HUDEP-2 (cell line): ENCODE results near the gene IPCEF1.

ENCODE experiments used
- DNase-seq, 76 experiments: peaks; one replicate each; lab custom pipeline; 2025; ENCODE audit not compliant: unreplicated experiment in 76 of 76; lab: John Stamatoyannopoulos, UW

Gene IPCEF1

GRCh38 chr6:154373971-154374370, 17.4 kb upstream of the IPCEF1 start:
- DNase-seq = no peak

GRCh38 chr6:154371281-154371680, 14.7 kb upstream of the IPCEF1 start:
- DNase-seq = no peak

GRCh38 chr6:154370545-154370944, 13.9 kb upstream of the IPCEF1 start:
- DNase-seq = peak in 11 of 76 experiments; percentile 9 to 46 (median 22)

- DNase-seq = no peak
Measured at GRCh38 chr6:154367839-154368695, 11.5 kb upstream of the IPCEF1 start.

- no peak for DNase-seq
Measured at GRCh38 chr6:154367336-154367735, 10.7 kb upstream of the IPCEF1 start.

- no peak for DNase-seq
Measured at GRCh38 chr6:154363821-154364220, 7.2 kb upstream of the IPCEF1 start.

- DNase-seq = no peak
Measured at GRCh38 chr6:154361476-154361875, 4.9 kb upstream of the IPCEF1 start.

- DNase-seq = no peak
Measured at GRCh38 chr6:154360476-154360875, 3.9 kb upstream of the IPCEF1 start.

- no peak for DNase-seq
Measured at GRCh38 chr6:154359679-154360078, 3.1 kb upstream of the IPCEF1 start.

GRCh38 chr6:154359161-154359574, 2.6 kb upstream of the IPCEF1 start:
- no peak for DNase-seq

GRCh38 chr6:154358019-154358545, 1.5 kb upstream of the IPCEF1 start:
- DNase-seq = no peak

- no peak for DNase-seq
Measured at GRCh38 chr6:154356113-154356512, 490 bp downstream of the IPCEF1 start.

GRCh38 chr6:154354265-154354777, 2.3 kb downstream of the IPCEF1 start:
- no peak for DNase-seq

GRCh38 chr6:154353626-154354025, 3.0 kb downstream of the IPCEF1 start:
- no peak for DNase-seq

- no peak for DNase-seq
Measured at GRCh38 chr6:154352898-154353585, 3.6 kb downstream of the IPCEF1 start.

GRCh38 chr6:154350293-154350692, 6.3 kb downstream of the IPCEF1 start:
- no peak for DNase-seq

GRCh38 chr6:154347981-154348380, 8.6 kb downstream of the IPCEF1 start:
- no peak for DNase-seq

- DNase-seq = no peak
Measured at GRCh38 chr6:154345811-154346210, 10.8 kb downstream of the IPCEF1 start.

GRCh38 chr6:154343473-154344308, 12.9 kb downstream of the IPCEF1 start:
- DNase-seq = peak in 24 of 76 experiments; percentile 5 to 44 (median 24)

- DNase-seq = no peak
Measured at GRCh38 chr6:154341871-154342270, 14.7 kb downstream of the IPCEF1 start.

GRCh38 chr6:154341336-154341735, 15.3 kb downstream of the IPCEF1 start:
- no peak for DNase-seq
